Trophoblast cell (in vitro differentiated cells and primary cell): ENCODE data around the gene ZNF385C.
A peak's percentile ranks its signal among the peaks of the same experiment; 100 is the strongest.
"Not testable (repeated sequence)": the region's sequence is repeated elsewhere in the genome, so short reads cannot be mapped to it uniquely, and the experiment has no call there.

Experiments used
- DNase-seq, 2 donors: peaks; one replicate each; pipeline ENCODE4 v3.0.0-alpha.2; 2016
- H2AFZ ChIP-seq: 2 replicates; pipeline ENCODE4 v1.6.1; 2013; ENCODE audit warnings: low read length, moderate library complexity, mild to moderate bottlenecking; ENCODE audit not compliant: insufficient read depth, poor library complexity
- H2AK5ac ChIP-seq: 2 replicates; pipeline ENCODE4 v1.6.1; 2013; ENCODE audit warnings: mild to moderate bottlenecking, low read length
- H2BK120ac ChIP-seq: 2 replicates; pipeline ENCODE4 v1.6.1; 2013; ENCODE audit warnings: low read length, mild to moderate bottlenecking, moderate library complexity; ENCODE audit not compliant: insufficient read depth, poor library complexity
- H2BK12ac ChIP-seq: 2 replicates; pipeline ENCODE4 v1.6.1; 2013; ENCODE audit warnings: mild to moderate bottlenecking, low read length, moderate library complexity
- H2BK5ac ChIP-seq: 2 replicates; pipeline ENCODE4 v1.6.1; 2013; ENCODE audit warnings: low read length, low read depth, moderate library complexity, mild to moderate bottlenecking; ENCODE audit not compliant: poor library complexity
- H3K14ac ChIP-seq: 2 replicates; pipeline ENCODE4 v1.6.1; 2013; ENCODE audit warnings: mild to moderate bottlenecking, low read length
- H3K18ac ChIP-seq: 2 replicates; pipeline ENCODE4 v1.6.1; 2013; ENCODE audit warnings: mild to moderate bottlenecking, low read length
- H3K23ac ChIP-seq: 2 replicates; pipeline ENCODE4 v1.6.1; 2013; ENCODE audit warnings: low read length
- H3K27ac ChIP-seq: 2 replicates; pipeline ENCODE4 v1.5.1; 2013; ENCODE audit warnings: low read depth, mild to moderate bottlenecking, inconsistent platforms, low read length, moderate library complexity
- H3K27me3 ChIP-seq: 2 replicates; pipeline ENCODE4 v1.6.1; 2013; ENCODE audit warnings: inconsistent platforms, mild to moderate bottlenecking, low read length, moderate library complexity; ENCODE audit not compliant: insufficient read depth
- H3K36me3 ChIP-seq, 2 experiments: 1 replicate in 1 of 2; 2 replicates in 1 of 2; pipeline ENCODE4 v1.6.1; 2013; ENCODE audit warnings: low read length in 2 of 2, mild to moderate bottlenecking in 2 of 2, moderate library complexity in 1 of 2; ENCODE audit not compliant: insufficient read depth in 2 of 2, control insufficient read depth in 1 of 2
- H3K4ac ChIP-seq: 2 replicates; pipeline ENCODE4 v1.6.1; 2013; ENCODE audit warnings: low read depth, mild to moderate bottlenecking, low read length, moderate library complexity
- H3K4me1 ChIP-seq, 2 experiments: 1 replicate in 1 of 2; 2 replicates in 1 of 2; pipeline ENCODE4 v1.6.1; 2013; ENCODE audit warnings: low read length in 2 of 2, mild to moderate bottlenecking in 2 of 2, moderate library complexity in 1 of 2; ENCODE audit not compliant: insufficient read depth in 2 of 2, control insufficient read depth in 1 of 2
- H3K4me2 ChIP-seq: 2 replicates; pipeline ENCODE4 v1.6.1; 2013; ENCODE audit warnings: inconsistent platforms, mild to moderate bottlenecking, low read length, moderate library complexity
- H3K4me3 ChIP-seq: 2 replicates; pipeline ENCODE4 v1.5.1; 2013; ENCODE audit warnings: mild to moderate bottlenecking, low read depth, low read length, inconsistent platforms
- H3K79me1 ChIP-seq: one replicate; pipeline ENCODE4 v1.6.1; 2013; ENCODE audit warnings: low read length
- H3K79me2 ChIP-seq: 2 replicates; pipeline ENCODE4 v1.6.1; 2013; ENCODE audit warnings: low read length, mild to moderate bottlenecking; ENCODE audit not compliant: control insufficient read depth, insufficient read depth, poor library complexity
- H3K9ac ChIP-seq: 2 replicates; pipeline ENCODE4 v1.6.1; 2013; ENCODE audit warnings: mild to moderate bottlenecking, low read length
- H3K9me3 ChIP-seq: 2 replicates; pipeline ENCODE4 v1.6.1; 2013; ENCODE audit warnings: low read depth, mild to moderate bottlenecking, control low read depth, inconsistent platforms, low read length; ENCODE audit not compliant: insufficient read depth
- H4K12ac ChIP-seq: 2 replicates; pipeline ENCODE4 v1.6.1; 2013; ENCODE audit warnings: low read depth, mild to moderate bottlenecking, low read length, moderate library complexity
- H4K8ac ChIP-seq: 2 replicates; pipeline ENCODE4 v1.6.1; 2013; ENCODE audit warnings: low read depth, mild to moderate bottlenecking, low read length, moderate library complexity
- H4K91ac ChIP-seq: one replicate; pipeline ENCODE4 v1.6.1; 2013; ENCODE audit warnings: low read depth, mild to moderate bottlenecking, low read length, moderate library complexity
- WGBS: extraction: QIAGEN DNeasy Blood & Tissue Kit; methylation state at CpG from one replicate; pipeline ENCODE4 v1.1.7; 2013; ENCODE audit warnings: missing lambda C conversion rate; ENCODE audit not compliant: insufficient read length, insufficient coverage; ENCODE audit errors: extremely low coverage; 5-methylcytosine and 5-hydroxymethylcytosine counted together

ZNF385C gene

DNA sequence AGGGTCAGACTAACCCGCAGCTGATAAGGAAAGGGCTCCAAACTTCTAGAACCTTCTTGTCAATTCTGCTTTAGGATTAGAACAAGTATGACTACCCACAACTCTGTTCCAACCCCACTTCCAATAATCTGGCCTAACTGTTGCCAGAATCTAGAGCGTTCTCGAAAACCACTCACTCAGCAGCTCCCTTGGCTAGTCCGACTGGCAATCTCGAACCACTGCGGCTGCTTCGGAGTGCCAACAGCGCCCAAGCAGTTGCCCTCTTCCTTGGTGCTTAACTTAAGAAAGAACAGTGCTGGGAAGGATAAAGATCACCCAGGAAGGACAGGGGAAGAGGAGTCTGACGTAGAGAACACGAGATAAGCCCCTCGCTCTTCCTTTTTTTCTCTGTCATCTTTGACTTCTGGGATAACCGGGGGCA is 81.9 kb downstream of the ZNF385C start:
- H3K9ac ChIP-seq, result peak overlapping the region; percentile 30
- peak overlapping the region; percentile 82 for H2BK120ac ChIP-seq
- peaks cover 17% of the 10 kb centered on the region for H3K79me2 ChIP-seq
- no peak overlapping the region for H3K23ac ChIP-seq
- H3K4me3 ChIP-seq, result peak overlapping the region; percentile 92
- peaks cover 1% of the 10 kb centered on the region in 2 experiments for H3K36me3 ChIP-seq
- H3K4ac ChIP-seq, result peak overlapping the region; percentile 85
- no peaks in the 10 kb centered on the region for H3K9me3 ChIP-seq
- no peak overlapping the region for H2BK12ac ChIP-seq
- H3K4me2 ChIP-seq, result peak overlapping the region; percentile 76
- peak overlapping the region; percentile 96 for H4K8ac ChIP-seq
- no peak overlapping the region for H2AFZ ChIP-seq
- peaks cover 2 to 15% of the 10 kb centered on the region in 2 experiments for H3K4me1 ChIP-seq
- peak overlapping the region; percentile 44 for H2AK5ac ChIP-seq
- H3K18ac ChIP-seq, result no peak overlapping the region
- H3K27ac ChIP-seq, result peak overlapping the region; percentile 72
- H3K79me1 ChIP-seq, result peaks cover 18% of the 10 kb centered on the region
- H3K14ac ChIP-seq, result peak overlapping the region; percentile 53
- DNase-seq, result no peak
- H4K12ac ChIP-seq, result peak overlapping the region; percentile 45
- WGBS, result no CpG with 5 or more reads among the region's 12 CpGs
- peak overlapping the region; percentile 91 for H4K91ac ChIP-seq
- peak overlapping the region; percentile 10 for H2BK5ac ChIP-seq
- H3K27me3 ChIP-seq, result no peaks in the 10 kb centered on the region

DNA sequence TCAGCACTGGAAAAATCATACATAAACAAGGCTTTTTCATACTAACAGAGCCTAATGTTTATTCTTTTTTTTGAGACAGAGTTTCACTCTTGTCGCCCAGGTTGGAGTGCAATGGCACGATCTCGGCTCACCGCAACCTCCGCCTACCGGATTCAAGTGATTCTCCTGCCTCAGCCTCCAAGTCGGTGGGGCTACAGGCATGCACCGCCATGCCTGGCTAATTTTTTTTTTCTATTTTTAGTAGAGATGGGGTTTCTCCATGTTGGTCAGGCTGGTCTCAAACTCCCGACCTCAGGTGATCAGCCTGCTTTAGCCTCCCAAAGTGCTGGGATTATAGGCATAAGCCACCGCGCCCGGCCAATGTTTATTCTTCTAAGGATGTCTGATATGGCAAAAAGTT is 84.5 kb downstream of the ZNF385C start:
- not testable (repeated sequence) for H3K18ac ChIP-seq, H4K8ac ChIP-seq, H3K4me2 ChIP-seq, H3K14ac ChIP-seq, H2AFZ ChIP-seq, H2AK5ac ChIP-seq, H4K91ac ChIP-seq, H3K9me3 ChIP-seq, H2BK120ac ChIP-seq, H3K36me3 ChIP-seq, H2BK12ac ChIP-seq, H4K12ac ChIP-seq, DNase-seq, H3K23ac ChIP-seq, H3K4me3 ChIP-seq, H3K27me3 ChIP-seq, H2BK5ac ChIP-seq, H3K27ac ChIP-seq, H3K9ac ChIP-seq
- H3K4me1 ChIP-seq, result peaks cover 2 to 11% of the 10 kb centered on the region in 2 experiments
- peaks cover 22% of the 10 kb centered on the region for H3K79me2 ChIP-seq
- WGBS, result no CpG with 5 or more reads among the region's 12 CpGs
- H3K79me1 ChIP-seq, result peaks cover 15% of the 10 kb centered on the region
- peak overlapping the region; percentile 85 for H3K4ac ChIP-seq

DNA sequence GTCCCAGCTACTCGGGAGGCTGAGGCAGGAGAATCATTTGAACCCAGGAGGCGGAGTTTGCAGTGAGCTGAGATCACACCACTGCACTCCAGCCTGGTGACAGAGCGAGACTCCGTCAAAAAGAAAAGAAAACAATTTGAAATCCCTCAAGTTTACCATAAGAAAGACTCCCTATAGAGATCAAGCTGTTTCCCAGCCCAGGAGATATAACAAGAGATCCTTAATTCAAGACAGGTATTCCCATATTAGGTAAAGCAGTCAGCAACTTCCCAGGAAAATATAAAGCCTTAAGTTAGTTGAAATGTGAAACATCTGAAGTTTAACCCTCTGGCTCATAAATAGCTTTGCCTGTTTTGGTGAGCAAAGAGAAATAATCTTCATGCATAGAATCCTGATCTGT is 85.9 kb downstream of the ZNF385C start:
- H4K91ac ChIP-seq, H3K79me1 ChIP-seq, DNase-seq, H3K18ac ChIP-seq, H4K12ac ChIP-seq, H2AFZ ChIP-seq, H3K27ac ChIP-seq, H3K4me3 ChIP-seq, H3K4ac ChIP-seq, H3K36me3 ChIP-seq, H2BK120ac ChIP-seq, H3K4me1 ChIP-seq, H2AK5ac ChIP-seq, H4K8ac ChIP-seq, H2BK12ac ChIP-seq, H2BK5ac ChIP-seq, H3K9me3 ChIP-seq, H3K4me2 ChIP-seq, H3K23ac ChIP-seq, H3K27me3 ChIP-seq, H3K9ac ChIP-seq, H3K14ac ChIP-seq: not testable (repeated sequence)
- H3K79me2 ChIP-seq, result peaks cover 18% of the 10 kb centered on the region
- no CpG with 5 or more reads among the region's 4 CpGs for WGBS

DNA sequence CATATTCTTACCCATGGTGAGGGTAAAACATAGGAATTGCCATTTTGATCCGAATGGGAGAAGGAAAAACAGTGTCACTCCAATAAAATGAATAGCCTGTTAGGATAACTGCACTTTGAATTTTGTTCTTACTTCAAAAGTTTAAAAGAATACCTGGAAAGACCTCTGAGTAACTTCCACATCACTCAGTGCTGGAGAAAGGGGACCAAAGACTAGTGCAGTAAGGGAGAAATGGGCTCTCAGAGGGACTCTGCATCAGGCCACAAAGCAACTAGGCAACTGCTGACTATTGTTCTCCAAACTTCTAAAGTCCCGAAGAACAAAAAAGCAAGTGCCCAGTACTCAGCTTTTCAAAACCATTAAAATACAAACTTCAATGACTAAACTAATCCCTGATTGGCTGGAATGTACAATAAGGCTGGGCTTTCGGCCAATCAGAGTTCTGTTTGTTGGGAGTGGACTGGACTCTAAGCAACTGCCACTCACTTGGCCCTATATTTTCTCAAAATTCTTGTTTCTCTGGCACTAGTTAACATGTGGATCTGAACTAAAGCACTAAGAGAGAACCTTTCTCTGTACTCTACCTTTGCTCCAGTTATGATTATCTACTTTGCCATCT is 87.3 kb downstream of the ZNF385C start:
- WGBS, result no CpG with 5 or more reads among the region's 3 CpGs
- no peak overlapping the region for H2AFZ ChIP-seq

More for the DNA sequence above, 87.3 kb downstream of the ZNF385C start:
- H4K91ac ChIP-seq, result no peak overlapping the region
- peak overlapping the region; percentile 64 for H3K4ac ChIP-seq
- no peak overlapping the region for H3K4me3 ChIP-seq
- no peak overlapping the region for H2BK12ac ChIP-seq
- H3K9me3 ChIP-seq, result peaks cover 2% of the 10 kb centered on the region
- H3K4me1 ChIP-seq, result peaks cover 0 to 4% of the 10 kb centered on the region in 2 experiments
- no peak overlapping the region for H3K27ac ChIP-seq
- no peak overlapping the region for H3K9ac ChIP-seq
- peaks cover 12% of the 10 kb centered on the region for H3K79me2 ChIP-seq
- no peak overlapping the region for H2BK5ac ChIP-seq
- peaks cover 2 to 4% of the 10 kb centered on the region in 2 experiments for H3K36me3 ChIP-seq
- no peak overlapping the region for H3K18ac ChIP-seq
- no peaks in the 10 kb centered on the region for H3K79me1 ChIP-seq
- peak; percentile 16 to 51 for DNase-seq
- no peak overlapping the region for H3K14ac ChIP-seq
- no peak overlapping the region for H4K12ac ChIP-seq
- no peaks in the 10 kb centered on the region for H3K27me3 ChIP-seq
- H3K4me2 ChIP-seq, result no peak overlapping the region
- no peak overlapping the region for H3K23ac ChIP-seq
- H2BK120ac ChIP-seq, result no peak overlapping the region
- no peak overlapping the region for H4K8ac ChIP-seq
- H2AK5ac ChIP-seq, result no peak overlapping the region
